Measurements from ENCODE around the gene CACNA1C. TPM values are rescaled to one million over a fixed set of nuclear protein-coding genes. Genes with fewer than 3 reads are reported as not detected.

CACNA1C gene
- total RNA-seq, 2 donors from 2014 or later: 0.86 to 6.3 TPM

- Histone ChIP-seq H3K4me3 (ENCODE audit: low read length) (no peak overlapping the region), H3K36me3 (ENCODE audit: control insufficient read depth, insufficient read depth, low read length) (no peaks in the 10 kb centered on the region), H3K27ac (ENCODE audit: low read depth, low read length) (no peak overlapping the region), H3K4me1 (ENCODE audit: control insufficient read depth, insufficient read depth, low read length) (peaks cover 4% of the 10 kb centered on the region), H3K9ac (ENCODE audit: extremely low read depth, low read length, poor library complexity, severe bottlenecking) (no peak overlapping the region), H3K27me3 (ENCODE audit: control insufficient read depth, insufficient read depth, low read length, poor library complexity, severe bottlenecking) (no peaks in the 10 kb centered on the region), H3K9me3 (ENCODE audit: control insufficient read depth, low read length) (no peaks in the 10 kb centered on the region)
- Mint-ChIP-seq H3K36me3 (ENCODE audit: low read depth) (no peaks in the 10 kb centered on the region), H3K4me3 (no peak overlapping the region), H3K4me1 (peaks cover 5% of the 10 kb centered on the region), H3K27ac (no peak overlapping the region), H3K9me3 (no peaks in the 10 kb centered on the region), H3K27me3 (ENCODE audit: insufficient read depth) (peaks cover 3% of the 10 kb centered on the region)
- WGBS, 2 experiments (ENCODE audit: insufficient coverage in 1 of 2, insufficient read length in 1 of 2): 85 to 93% methylated on average over 5 to 8 of the region's 8 CpGs
- no peak for TF ChIP-seq CTCF (conservative IDR thresholded peaks at IDR 0.05)
- DNase-seq: no peak
These were observed 428.6 kb downstream of the CACNA1C start for GRCh38 chr12:2481346-2481745.

GRCh38 chr12:2481951-2482350 is 429.2 kb downstream of the CACNA1C start:
- no peak for DNase-seq
- Mint-ChIP-seq H3K27ac (no peak overlapping the region), H3K36me3 (ENCODE audit: low read depth) (no peaks in the 10 kb centered on the region), H3K9me3 (no peaks in the 10 kb centered on the region), H3K27me3 (ENCODE audit: insufficient read depth) (peaks cover 3% of the 10 kb centered on the region), H3K4me3 (no peak overlapping the region), H3K4me1 (peaks cover 5% of the 10 kb centered on the region)
- Histone ChIP-seq H3K27me3 (ENCODE audit: control insufficient read depth, insufficient read depth, low read length, poor library complexity, severe bottlenecking) (no peaks in the 10 kb centered on the region), H3K9ac (ENCODE audit: extremely low read depth, low read length, poor library complexity, severe bottlenecking) (no peak overlapping the region), H3K4me3 (ENCODE audit: low read length) (no peak overlapping the region), H3K4me1 (ENCODE audit: control insufficient read depth, insufficient read depth, low read length) (peaks cover 4% of the 10 kb centered on the region), H3K27ac (ENCODE audit: low read depth, low read length) (no peak overlapping the region), H3K36me3 (ENCODE audit: control insufficient read depth, insufficient read depth, low read length) (no peaks in the 10 kb centered on the region), H3K9me3 (ENCODE audit: control insufficient read depth, low read length) (no peaks in the 10 kb centered on the region)
- no peak for TF ChIP-seq CTCF (conservative IDR thresholded peaks at IDR 0.05)
- 90 to 93% methylated on average over 9 to 10 of the region's 10 CpGs for WGBS, 2 experiments (ENCODE audit: insufficient coverage in 1 of 2, insufficient read length in 1 of 2)

GRCh38 chr12:2482938-2483660 is 430.3 kb downstream of the CACNA1C start:
- H3K36me3 Mint-ChIP-seq (ENCODE audit: low read depth): no peaks in the 10 kb centered on the region
- 92 to 94% methylated on average over 9 to 13 of the region's 13 CpGs for WGBS, 2 experiments (ENCODE audit: insufficient coverage in 1 of 2, insufficient read length in 1 of 2)
- H3K4me1 Mint-ChIP-seq: peaks cover 5% of the 10 kb centered on the region
- H3K4me3 ChIP-seq (ENCODE audit: low read length): no peak overlapping the region
- no peaks in the 10 kb centered on the region for H3K9me3 Mint-ChIP-seq
- no peak overlapping the region for H3K9ac ChIP-seq (ENCODE audit: extremely low read depth, low read length, poor library complexity, severe bottlenecking)
- no peak for TF ChIP-seq CTCF (conservative IDR thresholded peaks at IDR 0.05)
- DNase-seq: no peak
- no peak overlapping the region for H3K27ac Mint-ChIP-seq
- H3K27me3 Mint-ChIP-seq (ENCODE audit: insufficient read depth): peaks cover 3% of the 10 kb centered on the region
- H3K4me3 Mint-ChIP-seq: no peak overlapping the region
- no peaks in the 10 kb centered on the region for H3K9me3 ChIP-seq (ENCODE audit: control insufficient read depth, low read length)
- H3K27ac ChIP-seq (ENCODE audit: low read depth, low read length): no peak overlapping the region
- H3K36me3 ChIP-seq (ENCODE audit: control insufficient read depth, insufficient read depth, low read length): no peaks in the 10 kb centered on the region
- H3K4me1 ChIP-seq (ENCODE audit: control insufficient read depth, insufficient read depth, low read length): peaks cover 4% of the 10 kb centered on the region
- no peaks in the 10 kb centered on the region for H3K27me3 ChIP-seq (ENCODE audit: control insufficient read depth, insufficient read depth, low read length, poor library complexity, severe bottlenecking)

Data from endodermal cell (in vitro differentiated cells).